ENCODE data around the gene RREB1.

Gene RREB1

GRCh38 chr6:7236306-7237209, 128.8 kb downstream of the RREB1 start:
- TF ChIP-seq CTCF (IDR thresholded peaks at IDR 0.05; ENCODE audit: insufficient read depth, low read length, poor library complexity, severe bottlenecking): no peak
- TF ChIP-seq EZH2phosphoT487 (conservative IDR thresholded peaks at IDR 0.05; ENCODE audit: low read length): no peak
- Histone ChIP-seq H3K79me2 (ENCODE audit: insufficient read depth, low read length) (no peaks in the 10 kb centered on the region), H3K27ac (ENCODE audit: low read depth, low read length) (no peak overlapping the region), H3K36me3 (ENCODE audit: low read length) (no peaks in the 10 kb centered on the region), H3K9ac (ENCODE audit: low read length) (no peak overlapping the region), H4K20me1 (ENCODE audit: low read depth, low read length) (no peaks in the 10 kb centered on the region), H3K9me3 (ENCODE audit: insufficient read depth, low read length) (no peaks in the 10 kb centered on the region), H3F3A (ENCODE audit: insufficient read depth) (no peaks in the 10 kb centered on the region), H3K4me2 (ENCODE audit: low read depth, low read length, poor library complexity, severe bottlenecking) (no peak overlapping the region), H3K4me3 (ENCODE audit: insufficient read depth, low read length, poor library complexity, severe bottlenecking) (no peak overlapping the region), H3K9me2 (replicated peaks; ENCODE audit: insufficient read depth, low read length) (no peaks in the 10 kb centered on the region), H2AFZ (ENCODE audit: low read depth, low read length, severe bottlenecking) (no peak overlapping the region), H3K27me3 (ENCODE audit: low read length) (no peaks in the 10 kb centered on the region)

DNA sequence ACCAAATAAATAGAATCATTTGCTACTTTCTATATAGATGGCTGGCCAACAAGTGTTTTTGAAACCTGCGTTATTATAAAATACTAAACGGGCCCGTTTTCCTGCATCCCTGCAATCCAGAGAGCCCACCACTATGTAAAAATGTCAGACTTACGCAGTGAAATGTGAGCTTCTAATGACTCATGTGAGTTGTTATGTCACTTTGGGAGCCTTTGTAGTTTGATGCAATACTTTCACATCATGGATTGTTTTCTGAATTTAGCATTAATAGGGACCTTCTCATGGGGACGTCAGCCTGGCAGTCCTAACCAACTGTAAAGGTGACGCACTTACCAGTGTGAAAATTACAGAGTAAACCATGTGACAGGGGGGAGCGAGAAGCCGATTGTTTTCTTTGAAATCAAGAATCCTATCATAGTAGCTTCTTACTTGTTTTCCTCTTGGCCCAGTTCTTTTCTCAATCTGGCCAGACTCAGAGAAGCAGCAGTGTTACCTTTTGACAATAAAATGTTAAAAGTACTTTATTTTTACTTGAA, 130.0 kb downstream of the RREB1 start:
- H3K27ac ChIP-seq (ENCODE audit: low read depth, low read length): no peak overlapping the region
- no peak overlapping the region for H3K4me2 ChIP-seq (ENCODE audit: low read depth, low read length, poor library complexity, severe bottlenecking)
- H3K9me3 ChIP-seq (ENCODE audit: insufficient read depth, low read length): no peaks in the 10 kb centered on the region
- no peaks in the 10 kb centered on the region for H3K36me3 ChIP-seq (ENCODE audit: low read length)
- H3K9me2 ChIP-seq (replicated peaks; ENCODE audit: insufficient read depth, low read length): no peaks in the 10 kb centered on the region
- no peaks in the 10 kb centered on the region for H4K20me1 ChIP-seq (ENCODE audit: low read depth, low read length)
- TF ChIP-seq EZH2phosphoT487 (conservative IDR thresholded peaks at IDR 0.05; ENCODE audit: low read length): no peak
- no peak for TF ChIP-seq CTCF (IDR thresholded peaks at IDR 0.05; ENCODE audit: insufficient read depth, low read length, poor library complexity, severe bottlenecking)
- no peak overlapping the region for H3K4me3 ChIP-seq (ENCODE audit: insufficient read depth, low read length, poor library complexity, severe bottlenecking)
- H2AFZ ChIP-seq (ENCODE audit: low read depth, low read length, severe bottlenecking): no peak overlapping the region
- H3F3A ChIP-seq (ENCODE audit: insufficient read depth): no peaks in the 10 kb centered on the region
- no peaks in the 10 kb centered on the region for H3K79me2 ChIP-seq (ENCODE audit: insufficient read depth, low read length)
- no peak overlapping the region for H3K9ac ChIP-seq (ENCODE audit: low read length)
- H3K27me3 ChIP-seq (ENCODE audit: low read length): no peaks in the 10 kb centered on the region

- TF ChIP-seq CTCF (IDR thresholded peaks at IDR 0.05; ENCODE audit: insufficient read depth, low read length, poor library complexity, severe bottlenecking) (no peak), EZH2phosphoT487 (conservative IDR thresholded peaks at IDR 0.05; ENCODE audit: low read length) (no peak)
- no peak overlapping the region for H2AFZ ChIP-seq (ENCODE audit: low read depth, low read length, severe bottlenecking)
- no peaks in the 10 kb centered on the region for H3F3A ChIP-seq (ENCODE audit: insufficient read depth)
- H3K27ac ChIP-seq (ENCODE audit: low read depth, low read length): no peak overlapping the region
- no peak overlapping the region for H3K4me3 ChIP-seq (ENCODE audit: insufficient read depth, low read length, poor library complexity, severe bottlenecking)
- H3K36me3 ChIP-seq (ENCODE audit: low read length): no peaks in the 10 kb centered on the region
- H3K9me3 ChIP-seq (ENCODE audit: insufficient read depth, low read length): no peaks in the 10 kb centered on the region
- no peaks in the 10 kb centered on the region for H3K27me3 ChIP-seq (ENCODE audit: low read length)
- no peak overlapping the region for H3K4me2 ChIP-seq (ENCODE audit: low read depth, low read length, poor library complexity, severe bottlenecking)
- no peak overlapping the region for H3K9ac ChIP-seq (ENCODE audit: low read length)
- no peaks in the 10 kb centered on the region for H4K20me1 ChIP-seq (ENCODE audit: low read depth, low read length)
- H3K79me2 ChIP-seq (ENCODE audit: insufficient read depth, low read length): no peaks in the 10 kb centered on the region
- H3K9me2 ChIP-seq (replicated peaks; ENCODE audit: insufficient read depth, low read length): no peaks in the 10 kb centered on the region
Measured at GRCh38 chr6:7238526-7238899, 130.8 kb downstream of the RREB1 start.
